GM18507 (cell line): ENCODE data around the gene GABRG3.

ENCODE experiments used
- DNase-seq: peaks from one replicate; pipeline ENCODE4 v3.0.0; 2011; ENCODE audit warnings: low read depth; ENCODE audit not compliant: insufficient read length; ENCODE audit errors: extremely low spot score
- FAIRE-seq: peaks from 2 replicates; lab custom pipeline; 2011; peaks lifted over from hg19 to GRCh38; lab: Jason Lieb, UNC

The GABRG3 gene

DNA sequence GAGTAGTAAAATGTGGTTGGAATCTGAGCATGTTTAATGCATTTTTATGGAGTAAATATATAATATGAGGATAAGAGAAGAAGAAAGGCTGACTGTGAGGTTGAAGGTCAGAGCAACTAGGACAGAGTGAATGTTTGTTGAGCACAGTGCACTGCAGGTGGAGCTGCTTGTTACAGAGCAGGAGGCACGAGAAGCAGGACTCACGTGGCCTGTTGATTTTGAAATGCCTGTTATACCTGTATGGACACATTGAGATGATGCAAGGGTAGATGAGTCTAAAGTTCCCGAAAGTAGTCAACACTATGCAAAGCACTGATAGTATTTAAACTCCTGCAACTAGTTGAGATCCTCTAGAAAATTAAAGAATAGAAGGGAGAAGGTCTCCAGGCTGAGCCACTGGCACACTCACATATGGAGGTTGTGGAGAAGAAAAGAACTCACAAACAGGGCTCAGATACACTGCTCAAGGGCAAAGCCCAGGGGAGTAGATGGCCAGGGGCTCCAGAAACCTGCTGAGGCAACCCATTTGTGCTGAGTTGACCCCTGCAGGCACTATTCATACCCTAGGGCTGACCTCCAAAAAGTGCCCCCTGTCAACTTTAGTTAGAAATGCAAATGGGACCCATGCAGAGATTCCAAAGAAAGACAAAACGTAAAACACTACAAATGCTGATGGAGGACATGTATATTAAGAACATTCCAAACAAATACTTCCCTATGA is 541.5 kb downstream of the GABRG3 start:
- FAIRE-seq (no peak), DNase-seq (no peak)

DNA sequence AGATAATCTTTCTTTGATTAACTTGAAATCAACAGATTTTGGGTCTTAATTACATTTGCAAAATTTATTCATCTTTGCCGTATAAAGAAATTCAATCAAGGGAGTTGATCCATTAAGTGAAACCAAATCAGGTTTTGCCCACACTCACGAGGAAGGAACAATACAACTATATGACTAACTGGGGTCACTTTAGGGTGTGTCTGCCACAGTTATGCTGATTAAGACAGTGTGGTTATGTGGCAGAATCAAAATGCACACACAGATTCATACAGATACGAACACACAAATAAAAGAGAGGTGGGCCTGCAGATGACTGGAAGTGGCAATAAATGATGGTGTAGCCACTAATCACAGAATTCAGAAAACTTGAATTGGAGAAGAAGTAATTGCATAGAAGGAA is 543.5 kb downstream of the GABRG3 start:
- DNase-seq, result no peak
- FAIRE-seq, result no peak

DNA sequence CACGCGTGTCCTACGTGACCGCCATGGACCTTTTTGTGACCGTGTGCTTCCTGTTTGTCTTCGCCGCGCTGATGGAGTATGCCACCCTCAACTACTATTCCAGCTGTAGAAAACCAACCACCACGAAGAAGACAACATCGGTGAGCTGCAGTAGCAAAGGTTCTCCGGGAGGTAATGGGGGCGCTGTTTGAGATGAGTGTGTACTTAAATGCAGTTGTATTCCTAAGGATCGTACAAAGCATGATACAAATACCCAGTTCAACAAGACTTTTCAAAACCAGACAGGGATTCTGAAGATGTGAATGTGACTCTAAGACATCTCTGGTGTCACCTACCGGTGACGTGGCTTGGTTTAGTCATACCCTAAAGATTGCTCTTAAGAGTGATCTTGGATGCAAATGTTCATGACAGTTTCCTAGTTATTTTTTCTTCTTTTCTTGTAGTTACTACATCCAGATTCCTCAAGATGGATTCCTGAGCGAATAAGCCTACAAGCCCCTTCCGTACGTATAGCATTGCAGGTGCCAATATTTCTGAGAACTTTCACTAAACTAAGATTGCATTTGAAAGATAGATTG is 556.6 kb downstream of the GABRG3 start:
- no peak for FAIRE-seq
- DNase-seq, result no peak

DNA sequence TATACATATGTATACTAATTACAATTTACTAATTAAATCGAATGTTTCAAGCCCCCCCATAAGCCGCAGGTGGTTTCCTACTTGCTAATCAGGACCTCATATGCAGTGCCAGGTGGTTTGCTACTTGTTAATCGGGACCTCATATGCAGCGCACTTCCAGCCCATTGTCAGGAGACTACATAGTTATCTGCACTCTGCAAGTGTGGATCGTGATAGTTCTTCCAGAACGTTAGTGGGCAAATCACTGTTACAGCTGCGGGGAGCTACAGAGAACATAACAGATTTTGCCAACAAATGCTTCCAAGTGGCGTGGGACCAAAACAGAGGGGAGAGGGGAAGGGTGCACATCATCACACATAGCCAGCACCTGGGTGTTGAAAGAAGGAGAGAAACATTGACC is 558.4 kb downstream of the GABRG3 start:
- DNase-seq, result no peak
- FAIRE-seq, result no peak

DNA sequence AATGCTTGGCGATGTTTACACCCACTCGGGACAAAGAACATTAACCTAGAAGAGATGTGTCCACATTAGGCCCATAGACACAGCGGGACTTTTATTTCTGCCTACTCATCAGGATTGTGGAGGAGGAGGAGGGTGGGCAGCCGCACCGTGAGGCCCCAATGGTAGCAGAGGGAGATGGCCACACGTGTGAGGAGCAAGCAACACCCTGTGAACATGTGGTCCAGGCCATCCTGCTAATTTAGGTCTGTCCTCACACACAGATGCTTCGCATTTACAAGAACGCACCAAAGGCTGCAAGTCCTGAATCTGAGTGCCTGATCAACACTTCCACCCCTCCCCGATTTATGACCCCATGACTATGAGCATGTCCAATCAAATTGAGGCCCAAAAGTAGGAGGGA is 560.0 kb downstream of the GABRG3 start:
- DNase-seq (no peak), FAIRE-seq (no peak)

DNA sequence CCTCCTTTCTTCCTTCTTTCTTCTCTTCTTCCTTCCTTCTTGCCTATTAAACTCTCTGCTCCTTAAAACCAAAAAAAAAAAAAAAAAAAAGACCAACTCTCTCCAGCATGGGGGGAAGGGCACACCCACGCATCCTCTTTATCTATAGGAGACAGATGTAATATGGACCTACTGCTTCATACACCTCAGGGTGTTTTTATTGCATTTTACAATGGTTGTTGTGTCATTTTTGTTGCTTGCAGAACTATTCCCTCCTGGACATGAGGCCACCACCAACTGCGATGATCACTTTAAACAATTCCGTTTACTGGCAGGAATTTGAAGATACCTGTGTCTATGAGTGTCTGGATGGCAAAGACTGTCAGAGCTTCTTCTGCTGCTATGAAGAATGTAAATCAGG is 561.4 kb downstream of the GABRG3 start:
- no peak for DNase-seq
- FAIRE-seq, result no peak

DNA sequence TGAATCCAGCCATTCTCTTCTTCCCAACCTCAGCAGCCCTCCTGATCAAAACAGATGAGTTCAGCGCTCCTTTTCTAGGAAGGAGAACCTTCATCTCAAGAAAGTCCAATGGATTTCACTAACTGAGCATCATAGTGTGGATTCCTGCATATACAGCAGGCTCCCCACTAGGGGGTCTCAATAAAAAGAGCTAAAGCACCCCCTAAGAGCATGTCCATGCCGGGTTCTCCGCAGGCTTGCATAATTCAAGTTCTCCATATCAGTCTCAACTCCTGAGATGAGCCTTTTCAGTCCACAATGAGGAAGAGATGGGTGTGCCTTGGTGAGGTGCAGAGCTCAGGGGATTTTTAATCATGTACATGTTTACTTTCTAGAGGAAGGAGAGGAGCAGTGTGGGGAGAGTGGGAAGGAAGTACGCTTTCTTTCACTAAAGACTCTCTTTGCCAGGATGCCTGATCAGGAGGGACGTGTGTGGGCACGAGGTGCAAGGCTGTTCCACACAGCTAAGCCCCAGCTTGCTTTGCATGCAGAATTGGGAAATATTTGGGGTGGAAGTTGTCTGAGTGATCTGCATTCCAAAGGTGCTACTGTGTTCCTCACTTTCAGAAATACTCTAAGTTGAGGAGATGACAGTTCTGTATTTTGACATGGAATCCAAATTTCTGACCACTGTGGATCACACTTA is 564.6 kb downstream of the GABRG3 start:
- FAIRE-seq, result no peak
- no peak for DNase-seq

DNA sequence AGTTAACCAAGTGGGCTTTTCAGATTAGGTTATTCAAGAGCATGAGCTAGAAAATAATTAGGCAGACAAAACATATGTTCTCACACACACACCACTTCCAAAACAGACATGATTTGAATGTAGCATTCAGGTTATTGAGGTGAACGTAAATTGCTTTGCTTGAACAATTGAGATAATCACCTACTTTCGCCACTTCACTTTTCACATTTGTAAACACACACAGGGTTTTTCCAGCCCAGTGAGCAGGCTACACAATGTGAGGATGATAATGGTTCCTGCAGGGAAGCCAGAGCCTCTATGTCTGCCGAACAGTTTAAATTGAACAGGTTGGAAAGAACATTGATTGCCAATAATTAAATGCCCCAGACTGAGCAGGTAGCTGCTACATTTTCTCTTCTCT is 567.3 kb downstream of the GABRG3 start:
- DNase-seq, result no peak
- no peak for FAIRE-seq

DNA sequence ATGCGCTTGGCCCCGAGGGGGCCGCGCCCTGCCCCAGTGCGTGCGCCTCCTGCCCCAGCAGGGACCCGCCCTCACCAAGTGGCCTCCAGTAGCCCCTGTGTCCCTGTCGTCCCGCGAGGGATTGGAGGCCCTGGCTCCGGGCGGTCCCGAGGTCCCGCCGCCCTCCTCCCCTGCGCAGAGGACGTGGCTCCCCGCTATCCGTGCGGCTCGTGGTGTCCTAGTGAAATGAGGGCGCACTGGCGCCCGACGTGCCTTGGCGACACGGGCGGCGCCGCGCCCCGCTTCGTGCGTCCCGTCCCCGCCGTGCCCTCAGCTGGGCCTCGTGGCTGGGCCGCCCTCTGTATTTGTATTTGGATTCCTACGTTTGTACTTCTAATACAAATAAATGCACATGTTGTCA is 570.6 kb downstream of the GABRG3 start:
- FAIRE-seq (no peak), DNase-seq (no peak)

DNA sequence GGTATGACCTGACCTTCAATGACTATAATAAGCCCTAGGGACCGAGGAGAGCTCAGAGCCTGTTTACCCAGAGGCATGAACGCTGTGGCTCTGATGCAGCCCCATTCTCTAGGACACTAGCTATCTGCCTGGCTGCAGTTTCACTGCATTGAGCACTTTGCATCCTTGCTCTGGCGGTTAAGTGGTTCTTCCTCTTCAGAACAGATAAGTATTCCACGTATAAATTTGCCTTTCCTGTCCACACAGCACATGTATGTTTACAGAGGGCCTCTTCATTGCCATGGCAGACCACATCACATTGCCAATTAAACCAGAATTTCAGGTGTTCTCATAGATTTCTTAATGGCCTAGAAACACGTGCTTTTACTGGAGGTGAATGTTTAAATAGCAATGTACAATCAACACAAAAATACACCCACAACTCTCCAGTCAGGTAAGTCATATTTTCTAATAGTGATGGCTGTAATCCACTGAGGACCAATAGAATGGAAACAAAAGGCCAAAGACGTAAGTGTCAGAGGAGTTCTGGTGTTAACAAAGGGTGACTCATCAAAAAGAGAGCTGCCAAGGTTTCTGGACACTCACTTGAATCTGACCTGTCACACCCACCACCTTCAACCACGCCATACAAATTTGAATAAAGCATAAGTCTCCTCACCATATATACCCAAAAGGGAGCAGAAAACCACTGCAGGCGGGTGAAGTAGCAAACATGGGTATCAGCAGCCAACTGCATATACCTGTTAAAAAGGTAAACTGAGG is 574.7 kb downstream of the GABRG3 start:
- DNase-seq, result no peak
- no peak for FAIRE-seq

DNA sequence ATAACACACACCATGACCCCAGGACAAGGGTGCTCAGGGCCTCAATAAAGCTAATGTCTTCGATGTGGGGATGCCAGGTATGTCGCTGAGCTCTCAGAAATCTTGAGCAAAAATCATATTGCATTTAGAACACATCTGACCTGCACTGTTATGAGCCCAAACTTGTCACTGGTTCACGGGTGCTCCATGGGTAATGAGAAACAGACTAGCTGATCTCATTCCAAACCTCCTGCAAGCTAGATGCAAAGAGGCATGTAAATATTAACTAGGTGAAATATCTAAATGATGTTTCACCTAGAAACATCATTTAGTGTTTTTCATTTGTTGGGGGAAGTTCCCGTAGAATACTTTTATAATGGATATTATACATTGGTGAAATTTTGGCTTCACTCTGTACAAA is 578.8 kb downstream of the GABRG3 start:
- FAIRE-seq, result no peak

DNA sequence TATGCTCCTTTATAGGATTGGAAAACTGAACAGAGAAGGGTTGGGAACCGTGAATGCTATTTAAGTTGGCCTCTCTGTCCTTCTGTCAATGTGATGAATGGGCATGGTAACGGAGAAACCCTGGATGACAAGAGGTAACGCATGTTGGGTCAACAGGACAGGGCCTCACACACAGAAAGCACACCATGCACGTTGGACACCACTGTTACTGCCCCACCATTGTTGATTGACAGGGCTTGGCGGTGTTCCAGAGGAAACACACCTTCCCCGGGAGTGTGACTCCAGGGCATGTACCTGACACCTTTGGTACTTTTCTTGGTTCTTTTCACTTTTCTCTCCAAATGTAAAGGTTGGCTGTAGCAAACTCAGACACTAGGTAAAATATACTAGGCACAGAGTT is 579.7 kb downstream of the GABRG3 start:
- FAIRE-seq (no peak), DNase-seq (no peak)

More for the DNA sequence above, 578.8 kb downstream of the GABRG3 start:
- DNase-seq, result no peak

DNA sequence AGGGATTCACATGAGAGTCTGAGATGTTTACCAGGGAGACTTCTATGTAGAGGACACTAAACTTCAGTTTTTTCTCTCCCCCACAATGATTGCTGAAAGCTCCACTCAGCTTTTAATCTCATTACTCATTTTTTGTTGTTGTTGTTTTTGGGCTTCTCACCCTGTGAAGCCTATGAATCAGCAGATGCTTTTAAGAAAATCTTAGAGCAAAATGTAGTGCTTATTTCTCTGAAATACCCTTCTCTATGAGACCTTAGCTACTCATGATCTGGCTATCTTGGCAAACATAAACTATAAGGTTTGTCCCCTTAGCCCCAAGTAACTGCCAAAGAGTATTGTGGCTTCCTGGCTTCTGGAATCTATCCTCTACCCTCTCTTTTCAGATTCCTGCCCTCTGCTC is 590.8 kb downstream of the GABRG3 start:
- FAIRE-seq (no peak), DNase-seq (no peak)

DNA sequence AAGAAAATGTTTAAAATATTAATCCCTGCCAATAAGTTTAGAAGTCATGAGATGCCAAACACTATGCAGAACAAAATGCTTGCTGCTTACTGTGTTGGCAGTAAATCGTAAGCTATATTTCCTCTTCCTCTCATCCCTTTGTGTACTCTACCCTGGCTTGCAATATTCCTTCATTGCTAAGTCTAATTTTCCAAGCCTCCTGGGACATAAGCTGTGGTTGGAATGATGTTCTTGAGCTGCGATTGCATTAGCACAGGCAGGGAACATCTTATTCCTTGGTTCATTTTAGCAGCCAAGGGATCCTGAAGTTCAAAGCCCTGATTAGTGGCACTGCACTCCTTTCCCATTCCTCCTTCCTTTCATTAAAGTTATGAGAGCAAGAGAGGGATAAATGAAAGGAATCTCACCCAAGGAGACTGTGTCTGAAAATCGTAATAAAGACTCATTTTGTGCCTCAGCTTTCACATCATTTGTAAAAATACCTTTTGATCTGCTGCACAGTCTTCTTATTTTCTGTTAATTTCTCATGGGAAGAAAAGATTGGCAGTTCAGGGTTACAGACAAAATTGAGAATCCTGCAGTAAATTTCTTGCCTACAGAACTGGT is 592.9 kb downstream of the GABRG3 start:
- DNase-seq, result no peak
- FAIRE-seq, result no peak

DNA sequence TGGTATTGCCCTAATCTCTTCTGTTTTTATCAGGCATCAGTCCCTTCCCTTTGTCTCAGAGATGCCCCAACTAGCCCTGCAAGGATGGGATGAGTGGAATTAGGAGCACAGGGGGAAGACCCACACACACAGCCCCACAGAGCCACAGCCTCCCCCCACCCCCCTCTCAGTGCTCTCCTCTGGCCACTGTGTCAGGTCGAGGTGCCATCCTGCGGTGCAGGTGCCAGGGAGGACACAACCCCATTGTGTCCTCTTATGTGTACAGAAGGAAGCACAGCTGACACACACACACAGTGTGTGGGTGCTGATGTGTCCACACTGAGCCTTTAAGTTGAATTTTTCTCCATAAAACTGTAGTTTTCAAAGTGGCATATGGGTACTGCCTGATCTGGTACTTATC is 593.7 kb downstream of the GABRG3 start:
- FAIRE-seq, result no peak
- no peak for DNase-seq

DNA sequence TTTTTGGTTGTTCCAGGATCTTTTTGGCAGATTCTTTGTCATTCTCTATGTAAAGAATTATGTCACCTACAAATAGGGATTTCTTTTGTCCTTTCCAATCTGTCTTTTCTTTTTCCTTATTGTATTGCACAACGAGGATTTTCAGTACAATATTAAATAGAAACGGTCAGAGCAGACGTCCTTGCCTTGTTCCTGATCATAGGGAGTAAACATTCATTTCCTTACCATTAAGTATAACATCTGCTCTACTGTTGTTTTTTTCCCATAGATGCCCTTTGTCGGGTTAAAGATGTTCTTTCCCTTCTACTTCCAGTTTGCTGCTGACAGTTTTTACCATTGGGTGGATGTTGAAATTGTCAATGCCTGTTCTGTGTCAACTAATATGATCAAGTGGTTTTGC is 599.8 kb downstream of the GABRG3 start:
- no peak for FAIRE-seq
- no peak for DNase-seq

DNA sequence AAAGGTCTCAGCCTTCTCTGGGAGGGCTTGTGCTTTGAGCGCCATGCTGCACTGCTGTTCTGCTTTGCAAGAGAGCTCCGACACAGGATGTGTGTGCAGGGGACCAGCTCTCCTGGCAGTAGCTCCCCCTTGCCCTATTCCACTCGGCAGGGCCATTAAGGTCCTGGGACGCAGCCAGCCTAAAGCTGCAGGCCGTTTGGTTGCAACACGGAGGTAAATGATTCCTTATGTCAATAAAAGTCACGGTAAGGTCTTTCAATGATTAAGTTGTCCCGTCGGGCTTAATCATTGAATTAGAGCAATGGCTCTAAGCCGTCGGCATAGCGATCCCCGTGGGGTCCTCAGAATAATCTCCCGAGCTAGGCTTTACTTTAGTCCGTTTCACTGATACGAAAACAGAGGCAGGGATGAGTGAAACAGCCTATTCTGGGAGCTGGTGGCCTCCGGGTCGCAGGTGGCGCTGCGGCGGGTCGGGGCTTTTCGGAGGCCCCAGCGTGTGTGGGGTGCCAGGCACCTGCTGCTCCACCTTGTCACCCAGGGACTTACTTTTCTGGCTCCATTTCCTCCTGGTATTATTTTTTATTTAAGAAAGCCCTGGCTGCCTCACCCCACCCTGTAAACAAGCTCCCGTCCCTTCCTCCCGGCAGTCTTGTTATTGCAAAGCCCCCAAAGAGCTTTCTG is 603.0 kb downstream of the GABRG3 start:
- no peak for DNase-seq
- no peak for FAIRE-seq

DNA sequence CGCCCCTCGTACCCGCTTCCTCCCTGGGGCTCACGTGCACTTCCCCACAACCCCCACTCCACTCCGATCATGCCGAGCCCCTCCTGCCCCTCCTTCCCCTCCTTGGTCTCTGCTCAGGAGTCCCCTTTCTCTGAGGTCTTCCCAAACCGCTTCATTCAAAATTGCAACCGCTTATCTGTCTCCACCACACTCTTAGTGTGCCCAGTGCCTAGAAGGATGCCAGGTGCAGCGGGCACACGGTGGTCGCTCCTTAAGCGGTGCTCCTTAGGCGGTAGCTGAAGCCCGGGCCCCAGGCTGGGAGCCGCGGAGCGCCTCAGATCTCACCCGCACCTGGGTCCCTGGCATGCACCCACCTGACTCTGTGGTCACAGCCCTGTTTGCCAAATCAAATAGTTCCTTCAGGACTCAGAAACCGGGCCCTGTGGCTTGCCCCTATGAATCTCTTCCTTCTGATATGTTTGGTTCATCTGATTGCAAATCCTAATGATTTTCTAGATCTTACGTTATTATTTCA is 603.6 kb downstream of the GABRG3 start:
- DNase-seq (no peak), FAIRE-seq (no peak)

DNA sequence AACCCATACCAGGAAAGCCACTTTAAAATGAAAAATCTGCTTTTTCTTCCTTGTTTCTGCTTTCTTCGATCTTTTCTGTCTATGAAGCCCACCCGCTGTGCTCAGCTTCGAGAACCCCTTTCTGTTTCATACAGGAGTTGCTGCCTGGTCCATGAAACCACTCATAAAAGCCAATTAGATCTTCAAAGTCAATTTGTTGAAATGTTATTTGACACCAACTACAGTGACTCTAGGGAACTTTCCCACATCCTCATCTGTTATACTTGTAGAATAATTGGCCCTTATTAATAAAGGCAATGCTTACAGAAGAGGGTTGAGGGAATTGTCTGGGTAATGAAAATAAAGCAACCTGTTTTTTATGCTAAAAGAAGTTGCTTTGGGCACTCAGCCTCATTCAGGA is 604.5 kb downstream of the GABRG3 start:
- DNase-seq (no peak), FAIRE-seq (no peak)
